ENCODE data around the gene C3orf18.

C3orf18 gene

DNA sequence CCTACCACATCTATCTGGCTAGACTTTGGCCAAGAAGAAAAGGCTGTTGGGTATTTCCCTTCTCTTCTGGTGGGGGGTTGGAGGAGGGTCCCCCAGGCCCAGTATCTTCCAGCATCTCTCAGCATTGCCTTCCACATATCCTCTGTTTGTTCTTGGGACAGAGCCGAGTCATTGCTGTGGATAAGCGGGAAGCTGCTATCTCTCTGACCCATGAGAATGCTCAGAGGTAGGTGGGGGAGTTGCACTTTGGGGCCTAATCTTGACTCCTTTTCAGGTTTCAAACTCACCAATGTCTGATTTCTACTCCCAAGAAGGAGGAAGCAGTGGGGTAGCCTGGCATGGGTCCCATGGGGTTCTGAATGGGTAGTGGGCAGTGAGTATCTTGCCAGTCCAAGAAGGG, 9.8 kb upstream of the C3orf18 start:
- DNase-seq, result no peak

DNA sequence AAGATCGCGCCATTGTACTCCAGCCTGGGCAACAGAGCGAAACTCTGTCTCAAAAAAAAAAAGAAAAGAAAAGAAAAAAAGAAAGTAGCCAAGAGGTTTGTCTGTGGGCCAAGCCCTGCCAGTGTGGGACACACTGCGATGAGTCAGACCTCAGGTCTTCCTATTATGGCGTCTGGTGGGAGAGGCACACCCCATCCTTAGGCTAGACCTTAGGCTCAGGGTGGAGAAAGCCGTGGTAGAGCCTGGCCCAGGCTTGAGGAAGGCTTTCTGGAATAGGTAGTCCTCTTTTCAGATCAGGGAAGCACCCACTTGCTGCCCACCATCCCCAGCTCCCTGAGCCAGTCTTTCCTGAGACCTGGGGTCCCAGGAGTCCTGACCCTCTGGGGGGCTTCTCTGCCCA, 7.8 kb upstream of the C3orf18 start:
- no peak for DNase-seq

DNA sequence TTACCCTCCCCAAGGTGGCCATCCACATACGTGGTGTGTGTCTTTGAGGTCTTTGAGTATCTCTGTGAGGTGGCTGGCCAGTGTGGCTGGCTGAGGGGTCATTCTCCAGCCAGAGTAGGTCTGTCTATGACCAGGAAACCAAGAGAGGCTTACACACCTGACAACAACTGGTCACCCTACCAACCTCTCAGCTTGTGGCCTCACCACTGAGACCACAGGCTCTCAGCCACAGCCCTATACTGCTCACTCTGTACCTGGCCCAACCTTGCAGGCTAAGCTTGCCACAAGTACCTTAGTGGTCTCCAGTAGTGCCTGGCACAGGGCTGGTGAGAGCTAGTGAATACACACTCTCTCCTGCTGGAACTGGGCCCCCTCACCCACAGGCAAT, 6.9 kb upstream of the C3orf18 start:
- DNase-seq, result no peak

DNA sequence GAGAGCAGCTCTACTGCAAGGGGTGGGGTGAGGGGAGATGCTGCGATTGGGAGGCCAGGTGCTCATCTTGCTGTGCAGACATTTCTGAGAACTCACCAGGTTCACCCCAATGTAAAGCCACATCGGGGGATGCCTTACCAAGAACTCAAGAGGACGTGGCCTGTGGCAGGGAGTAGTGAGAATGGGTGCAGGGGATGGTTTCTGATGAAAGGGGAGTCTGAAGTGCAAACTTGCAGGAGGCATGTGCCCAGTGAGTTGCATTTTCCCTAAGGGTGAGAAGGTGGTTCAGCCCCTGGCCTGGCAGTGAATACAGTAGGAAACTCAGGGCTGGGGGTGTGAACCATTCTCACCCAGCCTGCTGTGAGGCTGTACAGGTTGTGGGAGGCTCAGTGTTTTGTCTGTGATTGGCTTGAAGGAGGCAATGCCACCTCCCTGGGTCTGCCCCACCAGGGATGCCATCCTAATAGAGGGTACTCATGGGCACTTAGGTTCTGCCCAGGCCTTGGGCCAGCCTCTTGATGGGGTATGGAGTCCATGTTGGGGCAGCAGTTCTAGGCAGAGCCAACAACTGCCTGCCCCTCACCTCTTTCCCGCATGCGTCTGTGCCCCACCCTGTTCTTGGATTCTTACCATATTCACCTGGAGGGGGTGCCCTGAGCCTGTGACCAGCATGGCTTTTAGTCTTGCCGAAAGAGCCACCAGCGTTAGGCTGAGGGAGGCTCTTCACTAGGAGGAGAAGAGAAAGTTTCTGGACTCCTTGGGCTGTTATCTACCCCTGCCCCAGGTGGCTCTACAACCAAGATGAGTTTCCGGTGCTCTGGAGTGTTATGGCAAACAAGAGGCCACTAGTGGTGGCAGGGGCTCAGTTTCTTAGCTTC, 6.3 kb upstream of the C3orf18 start:
- no peak for DNase-seq

DNA sequence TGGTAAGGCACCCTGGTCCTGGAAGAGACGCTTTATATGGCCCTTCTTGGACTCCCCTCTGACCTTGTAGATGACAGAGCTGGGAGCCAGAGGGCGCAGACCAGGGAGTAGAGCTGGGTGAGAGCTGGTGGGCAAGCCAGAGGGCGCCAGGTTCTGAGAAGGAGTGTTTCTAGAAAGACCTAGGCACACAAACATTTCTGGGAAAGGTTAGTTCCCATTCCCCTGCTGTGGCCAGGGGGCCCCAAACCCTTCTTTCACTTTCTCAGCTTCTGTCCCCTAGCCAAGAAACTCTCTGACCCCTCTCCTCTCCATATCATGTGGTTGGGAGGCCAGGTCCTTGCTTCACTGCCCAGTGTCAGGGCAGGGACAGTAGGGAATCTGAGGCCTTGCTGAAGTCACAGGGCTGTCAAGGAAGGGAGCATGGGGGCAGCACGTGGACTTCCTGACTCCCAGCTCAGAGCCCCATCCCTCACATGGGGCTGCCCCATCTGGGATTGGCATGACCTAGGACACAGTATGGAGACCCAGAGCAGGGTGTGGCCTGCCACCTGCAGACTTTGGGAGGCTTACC, 5.3 kb upstream of the C3orf18 start:
- DNase-seq, result no peak

DNA sequence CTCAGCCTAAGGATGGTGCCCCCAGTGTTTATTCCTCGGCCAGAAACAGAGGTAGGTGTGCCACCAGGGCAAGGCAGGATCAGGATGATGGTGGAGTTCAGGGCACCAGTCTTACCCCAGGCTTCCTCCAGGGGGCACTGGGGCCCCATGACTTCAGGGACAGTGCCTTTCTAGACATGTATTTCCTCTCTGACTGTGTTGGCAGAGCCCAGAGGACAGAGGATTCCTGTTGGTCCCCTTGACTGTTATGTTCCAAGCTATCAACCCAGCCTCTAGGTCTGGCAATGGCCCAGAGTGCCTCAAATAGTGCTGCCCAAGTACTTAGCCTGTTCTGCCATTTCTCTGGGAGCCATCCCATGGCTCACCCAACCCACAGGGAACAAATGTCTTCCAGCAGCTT, 4.6 kb upstream of the C3orf18 start:
- DNase-seq, result peak; percentile 83

DNA sequence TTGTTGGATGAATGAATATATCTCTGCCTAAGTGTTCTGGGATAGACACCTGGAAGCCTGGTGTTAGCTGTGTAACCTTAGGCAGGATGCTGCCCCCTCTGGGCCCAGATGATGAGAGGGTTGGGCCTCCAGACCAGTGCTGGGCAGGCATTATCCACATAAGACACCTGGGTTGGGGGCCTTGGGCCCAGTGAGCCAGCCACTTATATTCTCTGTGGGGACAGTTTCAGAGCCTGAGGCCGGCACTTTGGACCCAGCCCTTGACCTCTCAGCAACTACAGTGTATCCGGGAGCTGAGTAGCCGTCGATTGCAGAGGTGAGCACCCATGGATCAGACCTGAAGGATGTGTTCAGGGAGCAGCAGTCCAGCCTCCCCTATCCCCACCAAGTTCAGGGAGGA, 3.9 kb upstream of the C3orf18 start:
- DNase-seq, result no peak

DNA sequence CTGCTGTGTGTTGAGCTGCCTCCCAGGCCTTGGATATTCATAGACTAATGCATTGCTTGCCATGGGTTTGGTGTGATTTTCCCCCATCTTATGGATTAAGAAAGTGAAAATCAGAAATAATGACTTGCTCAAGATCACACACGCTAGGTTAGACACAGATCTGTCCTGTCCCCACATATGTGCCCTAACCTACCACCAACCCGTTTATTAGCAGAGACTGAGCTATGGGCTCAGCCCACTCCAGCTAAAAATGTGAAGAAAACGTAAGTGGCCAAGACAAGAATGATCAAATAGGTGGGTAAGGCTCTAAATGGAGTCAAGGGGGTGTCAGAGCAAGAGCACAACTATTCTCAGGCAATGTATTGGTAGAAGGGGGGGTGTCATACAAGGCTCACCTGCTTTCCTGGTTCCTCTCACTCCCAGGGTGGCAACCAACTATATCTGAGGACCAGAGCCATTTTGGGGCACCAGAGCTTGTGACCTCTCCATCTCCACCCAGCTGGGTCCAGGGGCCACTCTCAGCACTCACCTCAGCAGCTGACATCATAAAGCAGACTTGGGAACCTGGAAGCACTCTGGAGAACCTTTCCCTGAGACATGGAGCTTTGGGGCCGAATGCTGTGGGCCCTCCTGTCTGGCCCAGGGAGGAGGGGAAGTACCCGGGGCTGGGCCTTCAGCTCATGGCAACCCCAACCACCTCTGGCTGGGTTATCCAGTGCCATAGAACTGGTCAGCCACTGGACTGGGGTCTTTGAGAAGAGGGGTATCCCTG, 3.1 kb upstream of the C3orf18 start:
- no peak for DNase-seq

DNA sequence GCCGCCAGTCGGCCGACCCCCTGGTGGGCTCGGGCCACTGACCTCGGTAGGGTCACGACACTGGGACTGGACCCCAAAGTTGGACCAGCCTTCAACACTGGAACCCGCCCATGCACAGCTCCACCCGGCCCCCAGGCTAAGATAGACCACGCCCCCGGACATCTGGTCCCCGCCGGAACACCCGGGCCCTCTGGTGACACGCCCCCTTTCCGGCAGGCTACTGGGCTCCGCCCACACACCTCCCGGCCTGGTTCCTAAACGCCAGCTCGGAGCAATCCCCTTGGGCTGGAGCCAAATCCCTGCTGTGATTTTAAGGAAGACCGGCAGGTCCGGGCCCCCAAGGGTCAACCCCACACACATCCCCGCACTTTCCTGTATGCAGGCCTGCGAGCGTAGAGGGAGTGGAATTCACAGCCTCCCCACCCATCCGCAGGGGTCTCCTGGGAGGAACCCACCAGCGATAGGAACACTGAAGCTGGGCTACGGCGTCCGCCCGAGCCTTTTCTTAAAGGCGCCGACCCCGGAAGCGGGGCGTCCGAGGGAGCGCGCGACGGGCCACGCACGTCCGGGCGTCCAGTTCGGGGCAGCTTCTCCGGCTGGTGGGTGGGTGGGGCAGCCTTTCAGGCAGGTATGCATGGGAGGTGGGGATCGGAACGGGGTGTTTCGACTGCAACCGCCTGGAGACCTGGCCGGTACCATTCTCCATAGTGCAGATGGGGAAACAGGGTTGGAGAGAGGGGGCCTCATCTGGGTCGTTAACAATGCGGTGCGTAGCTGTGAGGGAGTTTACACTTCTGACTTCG, 1.6 kb upstream of the C3orf18 start, which contains the start of gene HEMK1:
HEMK1 (plus strand) TSS at position 576 of the 803 bp plus-strand sequence. CDS start 1,583 bp downstream, outside the sequence.
- peak; percentile 96 for DNase-seq

DNA sequence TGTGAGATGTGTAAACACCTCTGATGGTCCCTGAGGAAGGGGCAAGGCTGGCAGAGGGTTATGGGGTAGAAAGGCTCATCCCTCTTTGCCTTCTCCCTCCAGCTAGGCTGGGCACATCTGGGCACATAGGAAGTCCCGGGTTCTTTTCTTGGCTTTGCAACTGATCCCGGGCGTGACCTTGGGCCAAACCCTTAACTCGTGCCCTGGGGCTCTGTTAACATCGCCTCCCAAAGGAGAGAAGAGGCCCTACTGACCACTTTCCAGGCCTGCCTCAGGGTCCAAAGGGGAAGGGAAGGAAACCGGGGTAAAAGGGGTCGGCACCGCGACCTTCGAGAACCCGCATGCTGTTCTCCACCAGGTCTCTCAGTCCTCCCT, 549 bp downstream of the C3orf18 start:
- no peak for DNase-seq

DNA sequence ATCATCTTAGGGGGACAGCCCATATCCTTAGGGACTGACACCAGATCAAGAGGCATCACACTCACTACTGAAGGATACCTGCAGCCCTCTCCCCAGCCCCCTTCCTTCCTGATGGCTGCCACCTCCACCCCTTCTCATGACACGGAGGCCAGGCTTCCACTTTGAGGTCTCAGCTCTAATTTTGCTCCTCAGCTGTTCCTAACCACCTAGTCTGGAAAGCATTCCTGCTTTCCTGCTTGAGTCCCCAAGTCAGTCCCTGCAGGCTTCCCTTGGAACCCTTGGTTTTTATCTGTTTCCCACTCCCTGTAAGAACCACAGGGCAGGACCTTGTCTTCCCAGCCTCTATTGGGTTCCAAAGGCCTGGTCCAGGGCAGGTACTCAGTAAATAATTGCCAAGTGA, 3.2 kb downstream of the C3orf18 start:
- no peak for DNase-seq

DNA sequence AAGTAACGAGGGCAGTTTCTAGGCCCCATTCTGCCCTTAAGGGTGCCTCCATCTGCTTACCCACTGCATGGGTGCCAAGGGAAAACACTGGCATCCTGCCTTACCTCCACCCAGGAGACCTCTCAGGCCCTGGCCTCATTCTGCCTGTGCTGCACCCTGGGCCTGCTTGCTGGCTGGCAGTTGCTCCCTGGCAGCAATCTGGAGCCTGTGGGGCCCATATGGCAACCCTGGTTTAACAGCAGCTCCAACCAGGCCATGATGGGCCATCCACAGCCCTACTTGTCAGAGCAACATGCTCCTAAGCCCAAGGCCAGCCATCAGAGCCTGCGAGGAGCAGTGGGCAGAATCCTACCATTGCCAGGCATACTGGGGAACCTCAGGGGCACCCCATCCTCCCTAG, 3.7 kb downstream of the C3orf18 start:
- no peak for DNase-seq

DNA sequence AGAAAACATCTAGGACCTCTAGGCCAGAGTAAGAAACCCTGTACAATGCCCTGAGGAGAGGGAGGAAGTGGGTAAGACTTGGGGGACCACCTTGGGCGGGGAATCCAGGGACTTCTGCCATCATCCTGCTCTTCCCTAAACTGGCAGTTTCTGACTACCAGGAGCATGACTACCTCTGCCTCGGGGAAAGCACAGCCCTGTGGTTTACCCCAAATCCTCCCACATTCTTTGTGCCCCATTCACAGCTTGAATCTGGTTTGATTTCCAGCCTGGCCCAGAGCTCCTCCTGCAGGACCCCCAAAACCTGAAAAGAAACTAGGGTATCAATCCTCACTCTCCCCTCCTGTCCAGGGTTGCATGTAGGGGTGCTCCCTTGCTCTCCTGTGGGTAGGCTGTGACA, 4.7 kb downstream of the C3orf18 start:
- DNase-seq, result no peak

DNA sequence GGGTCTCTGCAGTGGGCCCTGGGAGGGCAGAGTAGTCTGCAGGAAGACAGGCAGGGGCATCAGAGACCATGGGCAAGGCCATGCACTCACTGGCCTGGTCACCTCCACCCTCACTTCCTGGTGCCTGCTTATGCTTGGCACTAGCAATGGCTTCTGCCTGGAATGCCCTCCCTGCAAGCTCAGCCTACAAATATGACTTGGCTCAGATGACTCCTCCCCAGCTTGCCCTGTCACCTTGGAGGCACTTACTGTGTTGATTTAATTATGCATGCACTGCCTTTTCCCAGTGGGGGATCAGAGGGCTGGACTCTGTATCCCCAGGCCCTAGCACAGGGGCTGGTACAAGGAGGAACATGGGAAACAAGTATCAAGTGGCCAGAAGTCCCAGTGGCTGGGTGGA, 7.8 kb downstream of the C3orf18 start:
- no peak for DNase-seq

DNA sequence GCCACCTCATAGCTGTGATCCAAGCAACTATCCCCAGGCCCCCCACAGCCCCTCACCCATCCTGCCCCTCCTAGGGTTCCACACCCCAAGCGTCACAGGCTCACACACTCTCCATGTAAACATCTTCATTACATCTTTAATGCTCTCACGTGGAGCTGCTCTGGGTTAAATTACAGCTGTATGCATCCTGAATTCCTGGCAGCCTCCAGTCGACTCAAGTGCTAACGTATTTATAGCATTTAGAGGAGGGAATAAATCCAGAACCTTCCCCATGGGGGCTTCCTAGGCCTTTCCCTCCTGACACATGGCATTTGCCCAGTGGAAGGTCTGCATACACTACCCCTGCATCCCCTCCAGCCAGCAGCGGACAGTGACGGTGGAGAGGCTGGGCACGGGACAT, 9.6 kb downstream of the C3orf18 start:
- no peak for DNase-seq

DNA sequence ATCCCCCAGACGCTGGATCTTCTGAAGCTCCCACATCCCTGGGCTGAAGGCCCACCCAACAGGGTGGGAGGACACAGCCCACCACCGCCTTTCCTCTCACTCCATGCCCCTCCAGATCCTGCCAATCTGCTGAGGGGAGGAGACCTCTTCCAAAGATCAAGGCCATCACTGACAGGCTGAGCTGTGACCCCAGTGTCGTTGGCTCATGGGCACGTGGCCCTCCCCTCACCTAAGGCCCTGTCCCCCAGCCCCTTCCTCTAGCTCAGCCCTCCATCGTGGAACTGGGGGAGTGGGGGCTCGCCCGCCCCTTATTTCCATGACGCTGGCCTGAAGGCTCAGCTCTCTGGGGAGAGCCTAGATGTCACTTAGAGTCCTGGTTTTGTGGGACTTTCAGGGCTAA, 10.4 kb downstream of the C3orf18 start:
- DNase-seq, result no peak

DNA sequence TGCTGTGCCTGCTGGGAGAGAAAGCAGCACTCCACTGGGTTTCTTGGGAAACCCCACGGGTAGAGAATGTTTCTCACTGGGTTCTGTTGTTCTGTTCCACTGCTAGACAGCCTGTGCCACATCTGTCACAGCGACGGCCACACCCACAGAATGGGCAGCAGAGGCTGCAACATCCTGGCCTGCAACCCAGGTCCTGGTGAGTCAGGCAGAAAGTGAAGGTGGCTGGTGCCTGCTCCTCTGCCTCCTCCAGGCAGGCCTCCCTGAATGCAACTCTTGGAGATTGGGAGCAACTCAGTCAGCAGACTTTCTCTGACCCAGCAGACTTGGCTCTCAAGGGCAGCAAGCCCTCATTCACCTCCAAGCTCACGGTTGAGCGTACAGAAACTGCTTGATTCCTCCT, 13.0 kb downstream of the C3orf18 start:
- no peak for DNase-seq

DNA sequence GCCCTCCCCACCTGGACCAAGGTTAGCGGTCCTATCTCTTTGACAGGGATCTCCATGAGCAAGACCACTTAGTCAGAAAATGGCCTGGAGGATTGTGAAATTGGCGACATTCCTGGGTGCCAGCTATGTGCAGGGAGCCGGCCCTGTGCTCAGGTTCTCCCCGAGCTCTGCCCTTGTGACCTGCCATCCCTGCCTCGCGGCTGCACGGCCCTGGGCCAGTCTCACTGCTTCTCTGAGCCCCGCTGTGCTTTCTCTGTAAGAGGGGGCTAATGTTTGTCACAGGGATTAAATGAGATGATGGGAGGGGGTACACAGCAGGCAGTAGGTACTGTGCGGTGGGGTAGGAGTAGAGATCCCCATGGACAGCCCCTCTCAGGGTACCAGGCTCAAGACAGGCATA, 14.9 kb downstream of the C3orf18 start:
- DNase-seq, result no peak

DNA sequence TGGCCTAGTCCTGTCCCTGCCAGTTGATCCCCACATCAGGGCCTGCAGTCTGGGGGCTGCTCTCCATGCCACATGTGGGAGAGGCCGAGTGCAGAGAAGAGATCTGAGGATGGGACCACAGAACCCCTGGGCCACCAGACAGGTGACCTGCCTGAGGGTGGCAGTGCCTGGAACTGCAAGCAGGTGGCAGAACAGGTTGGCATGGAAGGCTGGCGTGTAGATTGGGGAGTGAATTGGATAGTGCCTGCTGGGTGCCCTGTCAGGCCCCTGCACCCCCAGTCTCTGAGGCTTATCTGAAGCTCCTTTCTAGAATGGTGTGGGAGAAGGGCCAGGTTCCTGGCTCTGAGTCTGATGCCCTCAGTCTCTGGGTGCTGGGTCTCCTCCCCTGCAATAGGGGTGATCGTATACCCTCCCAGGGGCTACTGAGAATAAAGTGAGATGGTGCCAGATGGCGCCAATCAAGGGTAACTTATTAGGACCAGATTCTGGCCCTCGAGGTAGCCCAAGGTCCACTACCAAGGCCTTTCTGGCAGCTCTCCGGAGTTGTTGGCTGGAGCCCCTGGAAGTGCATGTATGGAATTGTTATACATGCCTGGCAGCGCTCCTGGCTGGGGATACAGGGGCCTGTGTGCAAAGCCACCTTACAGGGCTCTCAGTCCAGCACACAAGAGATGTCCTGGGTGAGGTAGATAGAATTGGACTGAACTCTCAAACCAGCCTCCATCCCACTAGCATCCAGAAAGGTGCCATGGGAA, 15.7 kb downstream of the C3orf18 start:
- no peak for DNase-seq

DNA sequence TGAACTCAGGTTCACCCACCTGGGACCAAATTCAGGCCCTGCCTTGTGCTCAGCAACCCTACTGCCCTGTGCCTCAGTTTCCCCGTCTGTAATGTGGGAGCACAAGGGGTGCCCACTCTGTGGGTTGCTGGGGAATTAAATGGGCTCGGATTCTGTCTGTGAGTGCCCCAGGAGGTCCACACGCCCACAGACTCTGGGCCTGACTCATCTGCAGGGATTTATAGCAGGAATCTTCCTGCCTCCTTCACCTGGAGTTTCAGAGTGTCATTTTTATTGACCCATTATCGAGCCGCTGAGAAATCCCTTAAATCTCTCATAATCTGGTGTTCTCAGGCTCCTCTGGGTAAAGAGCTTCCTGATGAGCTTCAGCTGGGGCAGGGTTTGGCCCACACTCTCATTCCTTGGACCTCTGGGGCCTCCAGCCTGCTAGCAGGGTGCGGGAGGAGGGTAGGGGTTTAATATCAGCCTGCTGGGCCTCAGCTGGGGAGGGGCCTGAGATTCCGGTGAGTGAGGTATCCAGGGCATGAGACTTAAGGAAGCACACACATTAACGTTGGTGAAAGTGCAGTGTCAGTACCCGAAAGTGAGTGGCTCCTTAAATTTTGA, 16.4 kb downstream of the C3orf18 start:
- DNase-seq, result no peak

DNA sequence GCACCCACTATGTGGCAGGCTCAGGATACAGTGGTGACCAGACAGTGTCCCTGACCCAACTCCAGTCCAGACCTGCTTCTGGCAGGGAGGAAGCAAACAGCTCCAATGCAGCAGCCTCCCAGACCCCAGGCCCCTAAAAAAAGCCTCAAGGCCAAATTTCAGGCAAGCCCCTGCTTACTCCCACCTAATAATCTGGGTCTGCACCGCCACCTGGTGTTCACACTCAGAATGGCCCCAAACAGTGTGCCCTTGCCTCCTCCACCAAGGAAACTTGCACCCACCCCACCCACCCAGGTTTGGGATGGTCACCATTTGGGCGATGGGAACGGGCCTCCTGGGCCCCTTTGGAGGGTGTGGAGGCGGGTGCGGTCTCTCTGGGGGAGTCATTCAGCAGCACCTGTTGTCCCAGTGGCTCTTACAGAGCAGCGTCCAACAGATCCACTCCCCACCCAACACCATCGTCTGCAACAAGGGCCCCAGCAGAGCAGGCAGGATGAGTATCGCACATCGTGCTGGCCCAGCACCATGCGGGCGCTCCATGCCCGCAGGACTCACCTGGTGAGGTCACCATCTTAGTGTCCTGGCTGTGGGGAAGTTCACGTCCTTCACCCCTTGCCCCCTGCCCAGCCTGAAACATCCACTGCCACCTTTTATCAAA, 17.3 kb downstream of the C3orf18 start:
- peak; percentile 80 for DNase-seq
